Measurements from ENCODE around the gene MYEOV.

DNA sequence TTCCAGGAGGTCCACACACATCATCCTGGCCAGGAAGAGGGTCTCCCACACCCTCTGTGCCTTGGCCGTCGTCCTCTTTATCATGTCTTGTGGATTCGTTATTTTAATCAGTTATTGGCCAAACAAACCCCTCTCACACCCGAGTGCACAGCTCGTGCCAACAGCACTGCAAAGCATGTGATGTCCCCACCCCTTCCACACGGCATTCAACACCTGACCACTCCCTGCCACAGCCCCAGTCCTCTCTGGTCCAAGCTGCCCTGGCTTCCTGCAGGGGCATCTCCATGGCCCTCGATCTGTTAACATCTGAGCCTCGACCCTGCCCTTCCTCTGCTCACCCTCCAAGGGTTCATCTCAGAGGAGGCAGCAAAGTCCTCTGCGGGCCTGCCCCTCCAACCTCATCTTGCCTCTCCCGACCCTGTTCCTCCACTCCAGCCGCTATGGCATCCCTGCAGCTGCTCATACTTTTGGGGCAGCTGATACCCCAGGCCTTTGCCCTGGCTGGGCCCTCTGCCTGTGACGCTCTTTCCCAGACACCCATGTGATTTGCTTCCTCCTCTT, 14.0 kb downstream of the MYEOV start:
- TF ChIP-seq CTCF (IDR thresholded peaks at IDR 0.05) (no peak), POLR2A (IDR thresholded peaks at IDR 0.05) (no peak)

All from esophagus squamous epithelium (tissue), 4 donors.